Measurements from ENCODE around the gene TMEM267. TPM values are rescaled to one million over a fixed set of nuclear protein-coding genes. Genes with fewer than 3 reads are reported as not detected.

Gene TMEM267
- total and polyA plus RNA-seq, 10 of the 15 experiments (the other 5 are each of a cell fraction or from before 2014, with no cell fraction given) = 7.7 to 37.3 (median 13.3) TPM

- WGBS (ENCODE audit: insufficient coverage, insufficient replicate concordance, low lambda C conversion rate, missing lambda C conversion rate) = under 1% methylated on average over 32 of the region's 32 CpGs
- H3K9me3 ChIP-seq (replicated peaks; ENCODE audit: control insufficient read depth, insufficient read depth, low read length) = no peaks in the 10 kb centered on the region
- peak overlapping the region; percentile 100 for H3K27ac ChIP-seq (ENCODE audit: control insufficient read depth, insufficient read depth)
- SMC1A ChIA-PET (ENCODE audit: uncharacterized antibody, unreplicated experiment) = interaction anchor here (0.6 to 3.4 kb wide), 31 partner anchors 8 to 492 kb away, joined by 3 to 20 read pairs (median 4); partner anchors contain the start of genes C5orf34, CCL28, HMGCS1 and NNT
- CTCF ChIA-PET = interaction anchor here (0.6 to 4.1 kb wide), 52 partner anchors 9 to 492 kb away, joined by 3 to 20 read pairs (median 4); partner anchors contain the start of genes C5orf34, HMGCS1, NNT and ZNF131
- FAIRE-seq (peak; percentile 23), DNase-seq (ENCODE audit: low read depth, low spot score) (peak; percentile 60), ATAC-seq (peak; percentile 82)
- H3K36me3 ChIP-seq (ENCODE audit: control insufficient read depth in 2 of 2, insufficient read depth in 2 of 2, low read length in 1 of 2) = 0 out of 4 replicates have a peak, but pooled peaks cover 0 to 4% of the 10 kb centered on the region in 2 experiments
- H2AFZ ChIP-seq (ENCODE audit: control insufficient read depth, low read depth, low read length) = peak overlapping the region; percentile 95
- H3K4me1 ChIP-seq (ENCODE audit: control insufficient read depth, insufficient read depth, low read length) = peaks cover 3% of the 10 kb centered on the region
- RAD21 ChIA-PET (ENCODE audit: unreplicated experiment) = interaction anchor here (0.6 to 2.8 kb wide), 32 partner anchors 8 to 443 kb away, joined by 3 to 26 read pairs (median 4); partner anchors contain the start of genes C5orf34, HMGCS1, NNT and ZNF131
- H3K4me2 ChIP-seq (ENCODE audit: control insufficient read depth, insufficient read depth) = peak overlapping the region; percentile 73
- BruUV-seq (replicated peaks) = TSS peak; percentile 97
- no peaks in the 10 kb centered on the region for H3K27me3 ChIP-seq (replicated peaks in 1 of 2; ENCODE audit: control insufficient read depth in 2 of 2, insufficient read depth in 2 of 2, low read length in 1 of 2)
- peak overlapping the region; percentile 80 for H3K4me3 ChIP-seq
- peaks cover 21% of the 10 kb centered on the region for H3K79me2 ChIP-seq (ENCODE audit: control insufficient read depth, insufficient read depth, low read length)
- POLR2A ChIA-PET = interaction anchor here (0.6 to 3.4 kb wide), 12 partner anchors 13 to 419 kb away, joined by 3 to 24 read pairs (median 10); partner anchors contain the start of genes C5orf34, HMGCS1, NNT and ZNF131
- in situ Hi-C loops (cut with MboI) (no loop called here), intact Hi-C loops (cut with micrococcal nuclease; ENCODE audit: unreplicated experiment) (loop anchor here (1.0 to 10.0 kb wide), 8 partner anchors 31 to 492 kb away; partner anchors contain the start of genes C5orf34, HMGCS1, NNT and PAIP1)
- peak overlapping the region; percentile 99 for H3K9ac ChIP-seq (ENCODE audit: control insufficient read depth, insufficient read depth, low read length)
- no peaks in the 10 kb centered on the region for H4K20me1 ChIP-seq (ENCODE audit: control insufficient read depth, insufficient read depth)
- no peak for TF ChIP-seq CBX3 (IDR thresholded peaks at IDR 0.05; ENCODE audit: borderline replicate concordance, low read depth)
- TF ChIP-seq RAD21 (IDR thresholded peaks at IDR 0.05; ENCODE audit: insufficient read depth, low read depth, low read length) = peak; percentile 58
- TF ChIP-seq, protein P1, sequence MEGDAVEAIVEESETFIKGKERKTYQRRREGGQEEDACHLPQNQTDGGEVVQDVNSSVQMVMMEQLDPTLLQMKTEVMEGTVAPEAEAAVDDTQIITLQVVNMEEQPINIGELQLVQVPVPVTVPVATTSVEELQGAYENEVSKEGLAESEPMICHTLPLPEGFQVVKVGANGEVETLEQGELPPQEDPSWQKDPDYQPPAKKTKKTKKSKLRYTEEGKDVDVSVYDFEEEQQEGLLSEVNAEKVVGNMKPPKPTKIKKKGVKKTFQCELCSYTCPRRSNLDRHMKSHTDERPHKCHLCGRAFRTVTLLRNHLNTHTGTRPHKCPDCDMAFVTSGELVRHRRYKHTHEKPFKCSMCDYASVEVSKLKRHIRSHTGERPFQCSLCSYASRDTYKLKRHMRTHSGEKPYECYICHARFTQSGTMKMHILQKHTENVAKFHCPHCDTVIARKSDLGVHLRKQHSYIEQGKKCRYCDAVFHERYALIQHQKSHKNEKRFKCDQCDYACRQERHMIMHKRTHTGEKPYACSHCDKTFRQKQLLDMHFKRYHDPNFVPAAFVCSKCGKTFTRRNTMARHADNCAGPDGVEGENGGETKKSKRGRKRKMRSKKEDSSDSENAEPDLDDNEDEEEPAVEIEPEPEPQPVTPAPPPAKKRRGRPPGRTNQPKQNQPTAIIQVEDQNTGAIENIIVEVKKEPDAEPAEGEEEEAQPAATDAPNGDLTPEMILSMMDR (IDR thresholded peaks at IDR 0.05 in 2 of 3, conservative IDR thresholded peaks at IDR 0.05 in 1 of 3; ENCODE audit: control insufficient read depth in 2 of 3, extremely low read depth in 1 of 3, insufficient read depth in 1 of 3, low read depth in 3 of 3, low read length in 3 of 3) = peak; percentile 56 to 82 (median 69)
- TF ChIP-seq SP1 (IDR thresholded peaks at IDR 0.05; ENCODE audit: low read depth, low read length) = no peak
- TF ChIP-seq, protein P2, sequence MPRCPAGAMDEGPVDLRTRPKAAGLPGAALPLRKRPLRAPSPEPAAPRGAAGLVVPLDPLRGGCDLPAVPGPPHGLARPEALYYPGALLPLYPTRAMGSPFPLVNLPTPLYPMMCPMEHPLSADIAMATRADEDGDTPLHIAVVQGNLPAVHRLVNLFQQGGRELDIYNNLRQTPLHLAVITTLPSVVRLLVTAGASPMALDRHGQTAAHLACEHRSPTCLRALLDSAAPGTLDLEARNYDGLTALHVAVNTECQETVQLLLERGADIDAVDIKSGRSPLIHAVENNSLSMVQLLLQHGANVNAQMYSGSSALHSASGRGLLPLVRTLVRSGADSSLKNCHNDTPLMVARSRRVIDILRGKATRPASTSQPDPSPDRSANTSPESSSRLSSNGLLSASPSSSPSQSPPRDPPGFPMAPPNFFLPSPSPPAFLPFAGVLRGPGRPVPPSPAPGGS (IDR thresholded peaks at IDR 0.05; ENCODE audit: borderline replicate concordance, insufficient read depth, low read depth, low read length, poor library complexity, severe bottlenecking) = no peak
- 0 out of 4 replicates have a peak, but pooled peaks of 1 of the 2 experiments have one; percentile 7 for TF ChIP-seq EP300 (IDR thresholded peaks at IDR 0.05; ENCODE audit: borderline replicate concordance in 1 of 2, control insufficient read depth in 1 of 2, low read depth in 2 of 2, low read length in 2 of 2)
- no peak; the same call in 1 of the 2 replicates for TF ChIP-seq TCF7 (IDR thresholded peaks at IDR 0.05; ENCODE audit: borderline replicate concordance)
- no peak; a peak in 1 of 4 replicates for TF ChIP-seq IKZF2 (IDR thresholded peaks at IDR 0.05)
- TF ChIP-seq SMC3 (IDR thresholded peaks at IDR 0.05; ENCODE audit: borderline replicate concordance, low read length) = no peak; the same call in 1 of the 2 replicates
- TF ChIP-seq YY1 (IDR thresholded peaks at IDR 0.05; ENCODE audit: low read depth, low read length) = peak; percentile 54; the same call in 1 of the 2 replicates
- no peak for TF ChIP-seq ZSCAN29 (IDR thresholded peaks at IDR 0.05)
- TF ChIP-seq, protein P3, sequence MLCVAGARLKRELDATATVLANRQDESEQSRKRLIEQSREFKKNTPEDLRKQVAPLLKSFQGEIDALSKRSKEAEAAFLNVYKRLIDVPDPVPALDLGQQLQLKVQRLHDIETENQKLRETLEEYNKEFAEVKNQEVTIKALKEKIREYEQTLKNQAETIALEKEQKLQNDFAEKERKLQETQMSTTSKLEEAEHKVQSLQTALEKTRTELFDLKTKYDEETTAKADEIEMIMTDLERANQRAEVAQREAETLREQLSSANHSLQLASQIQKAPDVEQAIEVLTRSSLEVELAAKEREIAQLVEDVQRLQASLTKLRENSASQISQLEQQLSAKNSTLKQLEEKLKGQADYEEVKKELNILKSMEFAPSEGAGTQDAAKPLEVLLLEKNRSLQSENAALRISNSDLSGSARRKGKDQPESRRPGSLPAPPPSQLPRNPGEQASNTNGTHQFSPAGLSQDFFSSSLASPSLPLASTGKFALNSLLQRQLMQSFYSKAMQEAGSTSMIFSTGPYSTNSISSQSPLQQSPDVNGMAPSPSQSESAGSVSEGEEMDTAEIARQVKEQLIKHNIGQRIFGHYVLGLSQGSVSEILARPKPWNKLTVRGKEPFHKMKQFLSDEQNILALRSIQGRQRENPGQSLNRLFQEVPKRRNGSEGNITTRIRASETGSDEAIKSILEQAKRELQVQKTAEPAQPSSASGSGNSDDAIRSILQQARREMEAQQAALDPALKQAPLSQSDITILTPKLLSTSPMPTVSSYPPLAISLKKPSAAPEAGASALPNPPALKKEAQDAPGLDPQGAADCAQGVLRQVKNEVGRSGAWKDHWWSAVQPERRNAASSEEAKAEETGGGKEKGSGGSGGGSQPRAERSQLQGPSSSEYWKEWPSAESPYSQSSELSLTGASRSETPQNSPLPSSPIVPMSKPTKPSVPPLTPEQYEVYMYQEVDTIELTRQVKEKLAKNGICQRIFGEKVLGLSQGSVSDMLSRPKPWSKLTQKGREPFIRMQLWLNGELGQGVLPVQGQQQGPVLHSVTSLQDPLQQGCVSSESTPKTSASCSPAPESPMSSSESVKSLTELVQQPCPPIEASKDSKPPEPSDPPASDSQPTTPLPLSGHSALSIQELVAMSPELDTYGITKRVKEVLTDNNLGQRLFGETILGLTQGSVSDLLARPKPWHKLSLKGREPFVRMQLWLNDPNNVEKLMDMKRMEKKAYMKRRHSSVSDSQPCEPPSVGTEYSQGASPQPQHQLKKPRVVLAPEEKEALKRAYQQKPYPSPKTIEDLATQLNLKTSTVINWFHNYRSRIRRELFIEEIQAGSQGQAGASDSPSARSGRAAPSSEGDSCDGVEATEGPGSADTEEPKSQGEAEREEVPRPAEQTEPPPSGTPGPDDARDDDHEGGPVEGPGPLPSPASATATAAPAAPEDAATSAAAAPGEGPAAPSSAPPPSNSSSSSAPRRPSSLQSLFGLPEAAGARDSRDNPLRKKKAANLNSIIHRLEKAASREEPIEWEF (IDR thresholded peaks at IDR 0.05; ENCODE audit: insufficient replicate concordance, low read depth, low read length) = no peak
These were observed 613 bp upstream of the TMEM267 start for GRCh38 chr5:43484106-43484849.

All from GM12878 (cell line).